H1 (cell line): ENCODE data around the gene TEAD3. TPM values are rescaled to one million over a fixed set of nuclear protein-coding genes. Genes with fewer than 3 reads are reported as not detected.

ENCODE experiments used
- CHD1 ChIP-seq: IDR thresholded peaks from 2 replicates; pipeline ENCODE4 v1.6.1; 2012; ENCODE audit warnings: low read depth, low read length, improper control_type of control experiment
- MAFK ChIP-seq: IDR thresholded peaks from 2 replicates; pipeline ENCODE4 v1.6.1; 2012; ENCODE audit warnings: low read depth, mild to moderate bottlenecking, improper control_type of control experiment, low read length
- POU5F1 ChIP-seq: IDR thresholded peaks from 2 replicates; pipeline ENCODE4 v1.6.1; 2011; ENCODE audit warnings: low read depth, mild to moderate bottlenecking, low read length, moderate library complexity
- SIN3A ChIP-seq, 2 experiments: IDR thresholded peaks in 1 of 2; conservative IDR thresholded peaks in 1 of 2; 2 replicates each; pipeline ENCODE4 v1.6.1; 2011 to 2012; ENCODE audit warnings: low read length in 2 of 2, improper control_type of control experiment in 1 of 2, low read depth in 1 of 2, mild to moderate bottlenecking in 1 of 2
- polyA plus RNA-seq, 7 experiments: library from polyadenylated mRNA; depleted of rRNA in 3 of 7; stranded (reverse) in 5 of 7; unstranded in 2 of 7; fragments of >200 nt in 5 of 7; fragments of 200-250 nt in 2 of 7; gene quantifications; 1 replicate in 5 of 7; 2 replicates in 1 of 7; 4 replicates in 1 of 7; pipeline versions ENCODE4 v1.2.1 to v1.2.3, GENCODE V29; 2011 to 2013; ENCODE audit warnings: missing spikeins in 2 of 7, mixed read lengths in 2 of 7
- total RNA-seq: library from RNA; stranded (reverse); fragmentation: NEBNext Ultra II Directional; extraction: Animal tissue kit (Norgen Biotek cat#: 25700); gene quantifications from 2 replicates; pipeline ENCODE4 v1.2.1, GENCODE V29; 2021
- TF ChIP-seq, protein P1 (sequence below), 3 experiments: IDR thresholded peaks; 1 replicate in 2 of 3; 2 replicates in 1 of 3; pipeline versions ENCODE4 v1.5.1 to v1.6.1; 2011; ENCODE audit warnings: low read length in 3 of 3, mild to moderate bottlenecking in 3 of 3, inconsistent platforms in 2 of 3, low read depth in 1 of 3, moderate library complexity in 1 of 3; ENCODE audit not compliant: insufficient read depth in 1 of 3; ENCODE audit errors: control extremely low read depth in 1 of 3

The TEAD3 gene
- total and polyA plus RNA-seq, 2 of the 8 experiments (the other 6 are each of a cell fraction or from before 2014, with no cell fraction given): 20.1 to 28.7 TPM

DNA sequence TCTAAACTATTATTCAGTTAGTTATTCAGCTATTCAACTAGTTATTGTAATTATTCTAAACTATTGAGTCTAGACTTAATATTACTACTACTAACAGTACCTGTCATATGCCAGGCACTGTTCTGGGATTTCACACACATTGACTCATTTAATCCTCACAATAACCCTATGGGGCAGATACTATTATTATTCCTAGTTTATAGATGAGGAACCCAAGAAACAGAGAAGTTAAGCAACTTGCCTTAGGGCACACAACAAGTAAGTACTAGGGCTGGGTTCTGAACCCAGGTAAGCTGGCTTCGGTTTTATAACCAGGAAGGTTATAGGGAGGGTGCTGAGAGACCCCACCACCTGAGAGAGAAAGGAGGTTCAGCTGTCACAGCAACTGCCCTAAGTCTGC lies 7.8 kb downstream of the TEAD3 start (continued):
- TF ChIP-seq POU5F1 (no peak), CHD1 (no peak), SIN3A (conservative IDR thresholded peaks at IDR 0.05 in 1 of 2, IDR thresholded peaks at IDR 0.05 in 1 of 2; ENCODE audit: low read depth in 1 of 2, low read length in 2 of 2) (no peak), MAFK (no peak)
- TF ChIP-seq, protein P1, sequence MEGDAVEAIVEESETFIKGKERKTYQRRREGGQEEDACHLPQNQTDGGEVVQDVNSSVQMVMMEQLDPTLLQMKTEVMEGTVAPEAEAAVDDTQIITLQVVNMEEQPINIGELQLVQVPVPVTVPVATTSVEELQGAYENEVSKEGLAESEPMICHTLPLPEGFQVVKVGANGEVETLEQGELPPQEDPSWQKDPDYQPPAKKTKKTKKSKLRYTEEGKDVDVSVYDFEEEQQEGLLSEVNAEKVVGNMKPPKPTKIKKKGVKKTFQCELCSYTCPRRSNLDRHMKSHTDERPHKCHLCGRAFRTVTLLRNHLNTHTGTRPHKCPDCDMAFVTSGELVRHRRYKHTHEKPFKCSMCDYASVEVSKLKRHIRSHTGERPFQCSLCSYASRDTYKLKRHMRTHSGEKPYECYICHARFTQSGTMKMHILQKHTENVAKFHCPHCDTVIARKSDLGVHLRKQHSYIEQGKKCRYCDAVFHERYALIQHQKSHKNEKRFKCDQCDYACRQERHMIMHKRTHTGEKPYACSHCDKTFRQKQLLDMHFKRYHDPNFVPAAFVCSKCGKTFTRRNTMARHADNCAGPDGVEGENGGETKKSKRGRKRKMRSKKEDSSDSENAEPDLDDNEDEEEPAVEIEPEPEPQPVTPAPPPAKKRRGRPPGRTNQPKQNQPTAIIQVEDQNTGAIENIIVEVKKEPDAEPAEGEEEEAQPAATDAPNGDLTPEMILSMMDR (IDR thresholded peaks at IDR 0.05; ENCODE audit: control extremely low read depth in 1 of 3, insufficient read depth in 1 of 3, low read depth in 1 of 3, low read length in 3 of 3): no peak
- TF ChIP-seq, all 59 proteins: peak for 0
